Prostate gland (tissue), 2 donors: Measurements from ENCODE around the gene MAGI2. TPM values are rescaled to one million over a fixed set of nuclear protein-coding genes. Genes with fewer than 3 reads are reported as not detected.

Source experiments
- DNase-seq: peaks from one replicate; pipeline ENCODE4 v3.0.0-alpha.2; 2019; ENCODE audit warnings: low spot score
- H3K27ac ChIP-seq, 2 donors: fragments of 200-600 bp; sonication (generic); 2 replicates each; pipeline ENCODE4 v1.5.1; 2017 to 2019
- H3K27me3 ChIP-seq: fragments of 200-600 bp; sonication (generic); replicated peaks from 2 replicates; pipeline ENCODE4 v1.5.1; 2019; ENCODE audit not compliant: insufficient read depth
- H3K36me3 ChIP-seq, 2 donors: fragments of 200-600 bp; sonication (generic); 1 replicate in 1 of 2; 2 replicates in 1 of 2; pipeline versions ENCODE4 v1.5.1 to v1.8.1; 2017 to 2019
- H3K4me1 ChIP-seq: fragments of 200-600 bp; sonication (generic); replicated peaks from 2 replicates; pipeline ENCODE4 v1.5.1; 2019
- H3K4me3 ChIP-seq, 2 donors: fragments of 200-600 bp; sonication (generic); 2 replicates each; pipeline ENCODE4 v1.5.1; 2017 to 2019
- H3K9me3 ChIP-seq: fragments of 200-600 bp; sonication (generic); 2 replicates; pipeline ENCODE4 v1.5.1; 2017
- CTCF ChIP-seq, 4 experiments: fragments of 200-600 bp in 2 of 4; fragments of 450-650 bp in 2 of 4; sonication (generic) in 2 of 4; IDR thresholded peaks; 1 replicate in 3 of 4; 2 replicates in 1 of 4; pipeline ENCODE4 v1.5.1; 2016 to 2019; ENCODE audit warnings: antibody characterized with exemption in 4 of 4, mild to moderate bottlenecking in 2 of 4, moderate library complexity in 2 of 4
- POLR2A ChIP-seq: fragments of 450-650 bp; IDR thresholded peaks from one replicate; pipeline ENCODE4 v1.6.1; 2016; ENCODE audit warnings: antibody characterized with exemption, mild to moderate bottlenecking
- POLR2AphosphoS5 ChIP-seq: sonication (generic); formaldehyde crosslinking; IDR thresholded peaks from one replicate; pipeline ENCODE4 v1.6.1; 2017; ENCODE audit warnings: antibody characterized with exemption
- WGBS: methylation state at CpG from one replicate; pipeline ENCODE4 v1.1.5; 2018; 5-methylcytosine and 5-hydroxymethylcytosine counted together
- intact Hi-C: fragments of 100-400 bp; cut with DNase I; formaldehyde crosslinking; loops from one replicate; pipeline ENCODE4 v1.14.2; 2022
- total RNA-seq, 2 donors: library from RNA; depleted of rRNA; stranded (reverse); fragments of >200 nt; gene quantifications; one replicate each; pipeline ENCODE4 v1.1.0, GENCODE V29; 2016

Gene MAGI2
- total RNA-seq, 2 donors from 2014 or later: 27.1 to 31.3 TPM

- Histone ChIP-seq H3K36me3 (no peaks in the 10 kb centered on the region), H3K27ac (no peak overlapping the region), H3K4me3 (no peak overlapping the region), H3K9me3 (no peaks in the 10 kb centered on the region), H3K4me1 (no peaks in the 10 kb centered on the region), H3K27me3 (no peaks in the 10 kb centered on the region)
- TF ChIP-seq POLR2A: no peak
- no peak for TF ChIP-seq POLR2AphosphoS5
- TF ChIP-seq CTCF (IDR thresholded peaks at IDR 0.05): no peak
- DNase-seq: no peak
- WGBS: 78% methylated on average over 1 of the region's 1 CpG
- intact Hi-C loops: no loop called here
These were observed 96.4 kb downstream of the MAGI2 start for GRCh38 chr7:79357101-79357500.

GRCh38 chr7:79353720-79354468 is 99.6 kb downstream of the MAGI2 start:
- 100% methylated on average over 2 of the region's 2 CpGs for WGBS
- H3K4me1 ChIP-seq: no peaks in the 10 kb centered on the region
- H3K27me3 ChIP-seq: no peaks in the 10 kb centered on the region
- no peak for DNase-seq
- no peaks in the 10 kb centered on the region for H3K9me3 ChIP-seq
- no peak overlapping the region for H3K27ac ChIP-seq
- no peak overlapping the region for H3K4me3 ChIP-seq
- no peak for TF ChIP-seq POLR2AphosphoS5
- TF ChIP-seq CTCF (IDR thresholded peaks at IDR 0.05): no peak
- no peak for TF ChIP-seq POLR2A
- no peaks in the 10 kb centered on the region for H3K36me3 ChIP-seq
- intact Hi-C loops: no loop called here

GRCh38 chr7:79352323-79352722 is 101.1 kb downstream of the MAGI2 start:
- no peaks in the 10 kb centered on the region for H3K27me3 ChIP-seq
- DNase-seq: no peak
- no peak overlapping the region for H3K27ac ChIP-seq
- no peaks in the 10 kb centered on the region for H3K36me3 ChIP-seq
- intact Hi-C loops: no loop called here
- no peak overlapping the region for H3K4me3 ChIP-seq
- TF ChIP-seq POLR2A (no peak), CTCF (IDR thresholded peaks at IDR 0.05) (no peak), POLR2AphosphoS5 (no peak)
- no peaks in the 10 kb centered on the region for H3K9me3 ChIP-seq
- no peaks in the 10 kb centered on the region for H3K4me1 ChIP-seq

GRCh38 chr7:79347351-79347750 is 106.1 kb downstream of the MAGI2 start:
- Histone ChIP-seq H3K27ac (no peak overlapping the region), H3K27me3 (no peaks in the 10 kb centered on the region), H3K4me3 (no peak overlapping the region), H3K36me3 (no peaks in the 10 kb centered on the region), H3K9me3 (no peaks in the 10 kb centered on the region), H3K4me1 (no peaks in the 10 kb centered on the region)
- DNase-seq: no peak
- TF ChIP-seq POLR2AphosphoS5: no peak
- WGBS: 89% methylated on average over 3 of the region's 3 CpGs
- intact Hi-C loops: no loop called here

- DNase-seq: no peak
- H3K4me1 ChIP-seq: no peaks in the 10 kb centered on the region
- H3K27ac ChIP-seq: no peak overlapping the region
- TF ChIP-seq POLR2AphosphoS5 (no peak), CTCF (IDR thresholded peaks at IDR 0.05) (no peak), POLR2A (no peak)
- intact Hi-C loops: no loop called here
- no peaks in the 10 kb centered on the region for H3K27me3 ChIP-seq
- WGBS: 94% methylated on average over 5 of the region's 5 CpGs
- no peaks in the 10 kb centered on the region for H3K36me3 ChIP-seq
- no peak overlapping the region for H3K4me3 ChIP-seq
- H3K9me3 ChIP-seq: no peaks in the 10 kb centered on the region
These were observed 111.6 kb downstream of the MAGI2 start for GRCh38 chr7:79341902-79342301.
